RKO (cell line): ENCODE data around the gene BRI3.
A peak's percentile ranks its signal among the peaks of the same experiment; 100 is the strongest.

ENCODE experiments used
- DNase-seq: peaks from one replicate; pipeline ENCODE4 v3.0.0-alpha.2; 2016; ENCODE audit warnings: low spot score

Gene BRI3

GRCh38 chr7:98286701-98287485, 5.4 kb downstream of the BRI3 start:
- no peak for DNase-seq

GRCh38 chr7:98287486-98287959, 6.0 kb downstream of the BRI3 start:
- DNase-seq: no peak

GRCh38 chr7:98288064-98288823, 6.8 kb downstream of the BRI3 start:
- DNase-seq: no peak

GRCh38 chr7:98289333-98289875, 7.9 kb downstream of the BRI3 start:
- no peak for DNase-seq

GRCh38 chr7:98291717-98292116, 10.2 kb downstream of the BRI3 start:
- DNase-seq: peak; percentile 47

- no peak for DNase-seq
Measured at GRCh38 chr7:98293265-98293664, 11.8 kb downstream of the BRI3 start.

- DNase-seq: no peak
Measured at GRCh38 chr7:98293746-98294145, 12.3 kb downstream of the BRI3 start.

- DNase-seq: no peak
Measured at GRCh38 chr7:98294326-98294725, 12.8 kb downstream of the BRI3 start.

- peak; percentile 56 for DNase-seq
Measured at GRCh38 chr7:98294798-98295382, 13.4 kb downstream of the BRI3 start.

- DNase-seq: no peak
Measured at GRCh38 chr7:98295467-98296192, 14.1 kb downstream of the BRI3 start.

GRCh38 chr7:98296833-98297232, 15.3 kb downstream of the BRI3 start:
- no peak for DNase-seq

GRCh38 chr7:98297626-98298286, 16.3 kb downstream of the BRI3 start:
- DNase-seq: no peak

GRCh38 chr7:98300595-98301372, 19.3 kb downstream of the BRI3 start:
- DNase-seq: no peak

- no peak for DNase-seq
Measured at GRCh38 chr7:98301693-98302470, 20.4 kb downstream of the BRI3 start.

- DNase-seq: no peak
Measured at GRCh38 chr7:98303176-98303865, 21.8 kb downstream of the BRI3 start.

GRCh38 chr7:98303906-98304305, 22.4 kb downstream of the BRI3 start:
- no peak for DNase-seq

GRCh38 chr7:98305951-98306535, 24.6 kb downstream of the BRI3 start:
- no peak for DNase-seq

GRCh38 chr7:98307971-98308466, 26.5 kb downstream of the BRI3 start:
- DNase-seq: no peak

- DNase-seq: no peak
Measured at GRCh38 chr7:98309566-98309965, 28.1 kb downstream of the BRI3 start.
